Measurements from ENCODE around the gene USP31.
A peak's percentile ranks its signal among the peaks of the same experiment; 100 is the strongest.

Gene USP31

GRCh38 chr16:23025692-23026307 is 123.5 kb downstream of the USP31 start:
- TF ChIP-seq GATA3 (IDR thresholded peaks at IDR 0.05; ENCODE audit: low read depth, low read length) (0 out of 2 replicates have a peak, but pooled peaks have one; percentile 12), GATA2 (IDR thresholded peaks at IDR 0.05; ENCODE audit: low read depth, low read length) (peak; percentile 56)

- TF ChIP-seq GATA3 (IDR thresholded peaks at IDR 0.05; ENCODE audit: low read depth, low read length) (no peak), GATA2 (IDR thresholded peaks at IDR 0.05; ENCODE audit: low read depth, low read length) (no peak)
These were observed 125.2 kb downstream of the USP31 start for GRCh38 chr16:23024044-23024443.

GRCh38 chr16:23020084-23020483 is 129.2 kb downstream of the USP31 start:
- TF ChIP-seq GATA3 (IDR thresholded peaks at IDR 0.05; ENCODE audit: low read depth, low read length) (no peak), GATA2 (IDR thresholded peaks at IDR 0.05; ENCODE audit: low read depth, low read length) (no peak)

GRCh38 chr16:23016368-23016767 is 132.9 kb downstream of the USP31 start:
- TF ChIP-seq GATA2 (IDR thresholded peaks at IDR 0.05; ENCODE audit: low read depth, low read length), result no peak

GRCh38 chr16:23015580-23015979 is 133.7 kb downstream of the USP31 start:
- TF ChIP-seq GATA2 (IDR thresholded peaks at IDR 0.05; ENCODE audit: low read depth, low read length) (no peak), GATA3 (IDR thresholded peaks at IDR 0.05; ENCODE audit: low read depth, low read length) (no peak)

GRCh38 chr16:23014592-23014991 is 134.7 kb downstream of the USP31 start:
- TF ChIP-seq GATA2 (IDR thresholded peaks at IDR 0.05; ENCODE audit: low read depth, low read length) (no peak), GATA3 (IDR thresholded peaks at IDR 0.05; ENCODE audit: low read depth, low read length) (no peak)

All from SH-SY5Y (cell line).